Esophagus squamous epithelium (tissue), 4 donors: ENCODE data around the gene YPEL2.

Experiments used
- CTCF ChIP-seq, 6 experiments: fragments of 450-650 bp in 4 of 6; fragments of 200-600 bp in 2 of 6; sonication (generic) in 2 of 6; IDR thresholded peaks; one replicate each; pipeline ENCODE4 v1.5.1; 2016 to 2019; ENCODE audit warnings: antibody characterized with exemption in 6 of 6, mild to moderate bottlenecking in 4 of 6, moderate library complexity in 4 of 6
- POLR2A ChIP-seq, 4 donors: fragments of 450-650 bp; IDR thresholded peaks; one replicate each; pipeline ENCODE4 v1.6.1; 2017; ENCODE audit warnings: antibody characterized with exemption in 4 of 4, mild to moderate bottlenecking in 4 of 4, moderate library complexity in 3 of 4

DNA sequence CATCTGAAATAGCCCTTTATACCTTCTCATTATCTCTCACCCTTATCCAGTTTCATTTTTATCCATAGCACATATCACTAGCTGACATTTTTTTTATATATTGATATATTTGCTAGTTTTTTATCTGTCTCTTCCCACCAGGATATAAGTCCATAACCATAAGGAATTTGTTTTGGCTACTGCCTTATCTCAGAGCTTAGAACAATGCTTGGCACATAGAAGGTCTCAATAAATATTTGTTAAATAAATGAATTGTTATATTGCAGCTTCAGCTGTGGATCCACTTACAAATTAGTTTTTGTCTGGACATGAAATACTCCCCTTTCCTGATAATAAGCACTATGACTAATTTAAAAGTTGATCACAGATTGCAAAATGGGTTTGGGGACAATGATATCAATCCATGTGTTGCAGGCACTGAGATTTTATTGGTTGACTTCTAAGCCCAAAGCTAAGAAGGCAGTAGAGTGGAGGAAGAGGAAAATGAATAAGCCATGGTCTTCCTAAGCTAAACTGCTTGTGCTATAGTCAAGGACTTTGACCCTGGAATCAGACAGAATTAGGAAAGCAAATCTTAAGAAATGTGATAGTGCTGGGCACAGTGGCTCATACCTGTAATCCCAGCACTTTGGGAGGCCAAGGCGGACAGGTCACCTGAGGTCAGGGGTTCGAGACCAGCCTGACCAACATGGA lies 31.9 kb upstream of the YPEL2 start:
- TF ChIP-seq POLR2A (IDR thresholded peaks at IDR 0.05) = no peak
- no peak for TF ChIP-seq CTCF (IDR thresholded peaks at IDR 0.05)
